PFSK-1 (cell line): ENCODE measurements around the gene TBC1D9B.
A peak's percentile ranks its signal among the peaks of the same experiment; 100 is the strongest.

Source experiments
- FOXP2 ChIP-seq: optimal IDR thresholded peaks from 2 replicates; pipeline ENCODE3; 2011; ENCODE audit warnings: borderline replicate concordance, control low read depth, inconsistent platforms; ENCODE audit not compliant: insufficient read depth; ENCODE audit errors: extremely low read length, extremely low read depth
- POLR2AphosphoS5 ChIP-seq: IDR thresholded peaks from 2 replicates; pipeline ENCODE4 v1.6.1; 2012; ENCODE audit warnings: low read depth, mild to moderate bottlenecking, control low read depth, low read length, moderate library complexity
- SIN3A ChIP-seq: IDR thresholded peaks from 2 replicates; pipeline ENCODE4 v1.6.1; 2012; ENCODE audit warnings: mild to moderate bottlenecking, low read length, moderate library complexity, borderline replicate concordance; ENCODE audit not compliant: insufficient read depth
- TAF1 ChIP-seq: IDR thresholded peaks from 2 replicates; pipeline ENCODE4 v1.6.1; 2012; ENCODE audit warnings: low read length, control low read depth, borderline replicate concordance; ENCODE audit not compliant: insufficient read depth
- TF ChIP-seq, protein P1 (sequence below), 2 experiments: IDR thresholded peaks; 2 replicates each; pipeline versions ENCODE4 v1.6.1 to v1.8.0; 2011 to 2012; ENCODE audit warnings: low read depth in 2 of 2, low read length in 2 of 2, control low read depth in 1 of 2, inconsistent platforms in 1 of 2, mild to moderate bottlenecking in 1 of 2, moderate library complexity in 1 of 2; ENCODE audit not compliant: insufficient read depth in 1 of 2

Gene TBC1D9B

DNA sequence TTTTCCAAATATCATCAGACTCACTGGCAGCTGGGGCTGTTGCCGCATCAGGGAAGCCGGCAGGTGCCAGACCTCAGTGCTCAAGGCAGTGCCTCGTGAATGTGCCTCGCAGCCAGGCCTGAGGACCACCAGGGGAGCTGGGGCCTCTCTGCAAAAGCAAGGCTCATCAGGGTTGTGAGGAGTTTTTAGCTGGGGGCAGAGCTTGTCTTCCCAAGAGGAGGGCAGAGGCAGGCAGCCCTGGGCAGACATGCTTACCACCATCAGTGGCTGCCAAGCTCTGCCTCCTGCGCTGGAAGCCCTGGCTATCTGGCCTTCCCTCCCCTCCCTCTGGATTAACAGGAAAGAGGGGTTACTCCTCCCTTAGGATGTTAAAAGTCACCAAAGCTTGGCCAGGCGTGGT, 8.8 kb upstream of the TBC1D9B start:
- TF ChIP-seq, protein P1, sequence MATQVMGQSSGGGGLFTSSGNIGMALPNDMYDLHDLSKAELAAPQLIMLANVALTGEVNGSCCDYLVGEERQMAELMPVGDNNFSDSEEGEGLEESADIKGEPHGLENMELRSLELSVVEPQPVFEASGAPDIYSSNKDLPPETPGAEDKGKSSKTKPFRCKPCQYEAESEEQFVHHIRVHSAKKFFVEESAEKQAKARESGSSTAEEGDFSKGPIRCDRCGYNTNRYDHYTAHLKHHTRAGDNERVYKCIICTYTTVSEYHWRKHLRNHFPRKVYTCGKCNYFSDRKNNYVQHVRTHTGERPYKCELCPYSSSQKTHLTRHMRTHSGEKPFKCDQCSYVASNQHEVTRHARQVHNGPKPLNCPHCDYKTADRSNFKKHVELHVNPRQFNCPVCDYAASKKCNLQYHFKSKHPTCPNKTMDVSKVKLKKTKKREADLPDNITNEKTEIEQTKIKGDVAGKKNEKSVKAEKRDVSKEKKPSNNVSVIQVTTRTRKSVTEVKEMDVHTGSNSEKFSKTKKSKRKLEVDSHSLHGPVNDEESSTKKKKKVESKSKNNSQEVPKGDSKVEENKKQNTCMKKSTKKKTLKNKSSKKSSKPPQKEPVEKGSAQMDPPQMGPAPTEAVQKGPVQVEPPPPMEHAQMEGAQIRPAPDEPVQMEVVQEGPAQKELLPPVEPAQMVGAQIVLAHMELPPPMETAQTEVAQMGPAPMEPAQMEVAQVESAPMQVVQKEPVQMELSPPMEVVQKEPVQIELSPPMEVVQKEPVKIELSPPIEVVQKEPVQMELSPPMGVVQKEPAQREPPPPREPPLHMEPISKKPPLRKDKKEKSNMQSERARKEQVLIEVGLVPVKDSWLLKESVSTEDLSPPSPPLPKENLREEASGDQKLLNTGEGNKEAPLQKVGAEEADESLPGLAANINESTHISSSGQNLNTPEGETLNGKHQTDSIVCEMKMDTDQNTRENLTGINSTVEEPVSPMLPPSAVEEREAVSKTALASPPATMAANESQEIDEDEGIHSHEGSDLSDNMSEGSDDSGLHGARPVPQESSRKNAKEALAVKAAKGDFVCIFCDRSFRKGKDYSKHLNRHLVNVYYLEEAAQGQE (IDR thresholded peaks at IDR 0.05; ENCODE audit: insufficient read depth in 1 of 2, low read depth in 2 of 2, low read length in 2 of 2) = no peak
- TF ChIP-seq POLR2AphosphoS5 (no peak), TAF1 (no peak), SIN3A (no peak), FOXP2 (no peak)

DNA sequence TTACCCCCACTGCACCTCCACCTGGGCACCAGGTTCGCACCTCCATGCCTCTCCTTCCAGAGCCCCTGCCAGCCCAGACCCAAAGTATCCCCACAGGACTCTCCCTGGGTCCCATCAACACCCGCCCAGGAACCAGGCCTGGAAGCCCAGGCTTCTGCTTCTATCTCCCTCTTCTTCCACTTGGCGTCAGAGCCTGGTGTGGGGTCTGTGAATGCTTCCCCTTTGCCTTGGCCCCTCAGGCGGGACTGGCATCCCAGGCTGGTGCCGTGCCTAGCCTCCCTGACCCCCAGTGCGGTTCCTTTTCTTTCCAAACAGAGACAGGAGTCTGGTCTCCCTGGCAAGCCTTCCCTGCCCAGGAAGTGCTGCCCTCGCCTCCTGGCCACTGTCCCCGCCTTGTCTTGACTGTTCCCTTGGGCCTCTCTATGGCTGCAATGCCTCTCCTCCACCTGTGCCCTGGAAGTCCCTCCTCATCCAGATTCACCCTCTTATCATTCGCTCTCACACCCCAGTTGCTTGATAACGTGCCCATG, 7.8 kb upstream of the TBC1D9B start:
- TF ChIP-seq FOXP2 (no peak), POLR2AphosphoS5 (no peak), SIN3A (no peak), TAF1 (no peak)
- TF ChIP-seq, protein P1 (IDR thresholded peaks at IDR 0.05; ENCODE audit: insufficient read depth in 1 of 2, low read depth in 2 of 2, low read length in 2 of 2) = no peak

DNA sequence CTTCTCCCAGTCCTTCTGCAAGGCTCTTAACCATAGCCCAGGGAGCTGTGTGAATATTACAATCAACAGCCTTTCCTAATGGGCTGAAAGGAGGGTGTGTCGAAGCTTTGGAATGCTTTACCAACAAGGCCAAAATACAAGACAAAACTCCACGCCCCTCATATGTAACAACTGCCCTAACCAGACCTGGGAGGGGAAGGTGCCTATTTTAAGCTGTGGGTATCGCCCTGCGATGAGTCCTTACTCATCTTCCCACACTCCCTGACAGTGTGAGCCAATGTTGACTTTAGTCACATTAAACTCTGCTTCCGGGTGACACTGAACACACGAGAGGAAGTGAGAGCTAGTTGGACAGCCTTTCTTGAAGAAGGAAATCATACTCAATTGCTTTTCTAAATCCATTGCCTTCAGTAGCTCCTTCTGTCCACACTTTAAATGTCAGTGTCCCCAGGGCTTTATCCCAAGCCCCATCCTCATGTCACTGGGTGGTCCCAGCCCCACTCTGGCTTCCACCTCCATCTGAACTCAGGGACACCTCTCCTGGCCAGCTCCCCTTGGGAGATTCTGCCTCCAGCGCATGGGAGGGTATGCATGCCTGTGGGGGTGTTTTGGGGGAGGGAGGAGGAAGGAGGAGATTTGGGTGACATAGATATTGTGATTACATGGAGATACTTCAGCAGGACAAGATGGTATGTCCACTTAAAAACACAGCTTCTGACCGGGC, 6.5 kb upstream of the TBC1D9B start:
- TF ChIP-seq, protein P1 (IDR thresholded peaks at IDR 0.05; ENCODE audit: insufficient read depth in 1 of 2, low read depth in 2 of 2, low read length in 2 of 2) = 0 out of 4 replicates have a peak, but pooled peaks of 1 of the 2 experiments have one; percentile 37
- no peak for TF ChIP-seq SIN3A

DNA sequence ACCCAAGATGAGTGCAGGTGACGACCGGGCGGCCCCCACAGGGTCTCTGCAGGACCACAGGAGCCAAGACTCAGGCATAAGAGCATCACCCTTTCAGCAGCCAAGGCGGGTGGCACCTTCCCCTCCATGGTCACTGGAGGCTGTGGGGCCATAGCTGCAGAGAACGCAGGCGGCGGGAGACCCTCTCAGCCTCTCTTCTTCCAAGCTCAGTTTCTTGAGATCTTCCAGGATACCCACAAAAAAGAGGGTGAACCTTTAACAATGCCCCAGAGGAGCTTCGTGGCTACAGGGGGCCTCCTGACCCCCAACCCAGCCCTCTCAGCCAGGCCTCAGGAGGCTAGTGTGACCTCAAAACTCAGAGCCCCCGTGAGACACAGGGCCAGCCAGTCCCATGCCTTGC, 5.8 kb upstream of the TBC1D9B start:
- TF ChIP-seq, protein P1 (IDR thresholded peaks at IDR 0.05; ENCODE audit: insufficient read depth in 1 of 2, low read depth in 2 of 2, low read length in 2 of 2) = no peak
- TF ChIP-seq TAF1 = no peak
- no peak for TF ChIP-seq SIN3A
- no peak for TF ChIP-seq POLR2AphosphoS5
- no peak for TF ChIP-seq FOXP2
